Parathyroid adenoma (tissue), 2 donors: ENCODE results near the gene ZDHHC22.

Source experiments
- H2AFZ ChIP-seq: fragments of 300-600 bp; sonication (generic); one replicate; pipeline ENCODE4 v1.7.0; 2017; ENCODE audit warnings: antibody characterized with exemption, mild to moderate bottlenecking
- H3K27ac ChIP-seq: fragments of 300-600 bp; sonication (generic); one replicate; pipeline ENCODE4 v1.7.0; 2017
- H3K27me3 ChIP-seq: fragments of 300-600 bp; sonication (generic); one replicate; pipeline ENCODE4 v1.7.0; 2017; ENCODE audit warnings: low read length; ENCODE audit not compliant: control insufficient read depth, insufficient read depth
- H3K36me3 ChIP-seq: fragments of 300-600 bp; sonication (generic); one replicate; pipeline ENCODE4 v1.7.0; 2017; ENCODE audit warnings: low read length; ENCODE audit not compliant: control insufficient read depth, insufficient read depth
- H3K4me1 ChIP-seq: fragments of 300-600 bp; sonication (generic); one replicate; pipeline ENCODE4 v1.7.0; 2017; ENCODE audit warnings: control low read depth
- H3K4me2 ChIP-seq: fragments of 300-600 bp; sonication (generic); one replicate; pipeline ENCODE4 v1.7.0; 2017; ENCODE audit warnings: low read length
- H3K4me3 ChIP-seq: fragments of 300-600 bp; sonication (generic); one replicate; pipeline ENCODE4 v1.7.0; 2017; ENCODE audit warnings: low read depth, low read length
- H3K79me2 ChIP-seq: fragments of 300-600 bp; sonication (generic); one replicate; pipeline ENCODE4 v1.7.0; 2017; ENCODE audit warnings: control low read depth
- H3K9ac ChIP-seq: fragments of 300-600 bp; sonication (generic); one replicate; pipeline ENCODE4 v1.7.0; 2017; ENCODE audit warnings: mild to moderate bottlenecking
- H3K9me3 ChIP-seq: fragments of 300-600 bp; sonication (generic); one replicate; pipeline ENCODE4 v1.7.0; 2017; ENCODE audit warnings: low read length; ENCODE audit not compliant: control insufficient read depth
- CTCF ChIP-seq: fragments of 300-600 bp; sonication (generic); IDR thresholded peaks from one replicate; pipeline ENCODE4 v1.7.0; 2017; ENCODE audit warnings: antibody characterized with exemption, mild to moderate bottlenecking
- donor health status: primary hyperparathyroidism.

ZDHHC22 gene

GRCh38 chr14:77092676-77093075 lies 48.9 kb downstream of the ZDHHC22 start:
- no peak overlapping the region for H2AFZ ChIP-seq
- no peak overlapping the region for H3K9ac ChIP-seq
- no peak overlapping the region for H3K27ac ChIP-seq
- peaks cover 19% of the 10 kb centered on the region for H3K4me1 ChIP-seq
- no peaks in the 10 kb centered on the region for H3K27me3 ChIP-seq
- H3K36me3 ChIP-seq: no peaks in the 10 kb centered on the region
- H3K79me2 ChIP-seq: no peaks in the 10 kb centered on the region
- H3K4me2 ChIP-seq: no peak overlapping the region
- TF ChIP-seq CTCF: no peak
- H3K9me3 ChIP-seq: no peaks in the 10 kb centered on the region
- H3K4me3 ChIP-seq: no peak overlapping the region

GRCh38 chr14:77091518-77091917 lies 50.1 kb downstream of the ZDHHC22 start:
- Histone ChIP-seq H3K27ac (no peak overlapping the region), H3K27me3 (no peaks in the 10 kb centered on the region), H3K4me2 (no peak overlapping the region), H3K4me3 (no peak overlapping the region), H3K79me2 (no peaks in the 10 kb centered on the region), H2AFZ (no peak overlapping the region), H3K9ac (no peak overlapping the region), H3K9me3 (no peaks in the 10 kb centered on the region), H3K4me1 (peaks cover 15% of the 10 kb centered on the region), H3K36me3 (no peaks in the 10 kb centered on the region)
- no peak for TF ChIP-seq CTCF

GRCh38 chr14:77088645-77089044 lies 52.9 kb downstream of the ZDHHC22 start:
- Histone ChIP-seq H3K4me1 (peaks cover 28% of the 10 kb centered on the region), H3K9ac (no peak overlapping the region), H3K27me3 (no peaks in the 10 kb centered on the region), H3K79me2 (no peaks in the 10 kb centered on the region), H3K4me3 (no peak overlapping the region), H3K36me3 (no peaks in the 10 kb centered on the region), H3K4me2 (peak overlapping the region; percentile 48), H3K9me3 (no peaks in the 10 kb centered on the region), H2AFZ (peak overlapping the region; percentile 73), H3K27ac (peak overlapping the region; percentile 87)
- no peak for TF ChIP-seq CTCF

GRCh38 chr14:77088219-77088618 lies 53.4 kb downstream of the ZDHHC22 start:
- H3K4me1 ChIP-seq: peaks cover 29% of the 10 kb centered on the region
- H3K27me3 ChIP-seq: no peaks in the 10 kb centered on the region
- no peak for TF ChIP-seq CTCF
- no peak overlapping the region for H3K9ac ChIP-seq
- peak overlapping the region; percentile 48 for H3K4me2 ChIP-seq
- no peak overlapping the region for H3K4me3 ChIP-seq
- no peaks in the 10 kb centered on the region for H3K36me3 ChIP-seq
- no peaks in the 10 kb centered on the region for H3K9me3 ChIP-seq
- H3K79me2 ChIP-seq: no peaks in the 10 kb centered on the region
- peak overlapping the region; percentile 73 for H2AFZ ChIP-seq
- H3K27ac ChIP-seq: peak overlapping the region; percentile 87

- peak overlapping the region; percentile 87 for H3K27ac ChIP-seq
These were observed 54.0 kb downstream of the ZDHHC22 start for GRCh38 chr14:77087631-77088030.

More at GRCh38 chr14:77087631-77088030, 54.0 kb downstream of the ZDHHC22 start:
- TF ChIP-seq CTCF: no peak
- Histone ChIP-seq H3K36me3 (no peaks in the 10 kb centered on the region), H3K4me3 (no peak overlapping the region), H3K9ac (no peak overlapping the region), H3K27me3 (no peaks in the 10 kb centered on the region), H3K4me2 (peak overlapping the region; percentile 48), H2AFZ (peak overlapping the region; percentile 73), H3K4me1 (peaks cover 32% of the 10 kb centered on the region), H3K9me3 (no peaks in the 10 kb centered on the region), H3K79me2 (no peaks in the 10 kb centered on the region)
